GM12891 (cell line): ENCODE data around the gene CRISPLD2.

Experiments used
- POLR2A ChIP-seq: IDR thresholded peaks from 2 replicates; pipeline ENCODE4 v1.6.1; 2011; ENCODE audit warnings: low read depth, low read length, control low read depth
- POLR2AphosphoS5 ChIP-seq: IDR thresholded peaks from 2 replicates; pipeline ENCODE4 v1.6.1; 2011; ENCODE audit warnings: low read depth, low read length, control low read depth

DNA sequence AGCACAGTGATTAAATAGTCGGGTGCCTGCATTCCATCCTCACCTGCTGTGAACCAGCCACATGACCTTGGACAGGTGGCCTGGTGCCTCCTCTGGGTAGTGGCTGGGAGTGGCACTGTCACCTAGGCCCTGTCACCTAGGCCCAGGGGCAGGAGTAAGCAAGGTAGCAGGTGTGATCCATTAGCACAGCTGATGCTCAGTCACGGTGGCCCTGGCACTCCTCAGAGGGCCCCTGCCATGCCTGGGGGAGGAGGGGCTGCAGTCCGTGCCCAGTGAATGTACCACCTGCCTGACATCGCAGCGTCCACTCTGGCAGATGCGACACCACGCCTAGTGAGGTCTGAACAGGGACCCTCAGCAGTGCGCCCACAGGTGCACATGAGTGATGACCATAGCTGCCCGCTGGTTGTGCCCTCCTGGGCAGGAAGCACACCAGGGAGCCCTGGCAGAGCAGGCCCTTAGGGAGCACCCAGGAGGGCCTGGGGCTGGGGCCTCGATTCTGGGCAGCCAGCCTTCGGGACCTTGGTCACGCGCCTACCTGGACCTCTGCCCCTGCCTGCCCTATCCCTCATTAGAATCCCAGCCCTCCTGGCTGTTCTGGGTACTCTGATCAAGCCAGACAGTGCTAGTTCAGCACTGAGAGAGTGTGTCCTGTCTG lies 33.1 kb upstream of the CRISPLD2 start:
- no peak for TF ChIP-seq POLR2A
- TF ChIP-seq POLR2AphosphoS5, result no peak
